HEK293 (cell line): ENCODE measurements around the gene LCAT.

ENCODE experiments used
- FEZF1 ChIP-seq: fragments of 450-650 bp; formaldehyde crosslinking; IDR thresholded peaks from 2 replicates; pipeline ENCODE4 v1.5.1; 2016; ENCODE audit warnings: missing biosample characterization, missing genetic modification characterization
- GLI2 ChIP-seq: fragments of 450-650 bp; formaldehyde crosslinking; IDR thresholded peaks from 2 replicates; pipeline ENCODE4; 2017; ENCODE audit warnings: missing biosample characterization, missing genetic modification characterization, low read depth, borderline replicate concordance
- GLIS2 ChIP-seq: fragments of 450-650 bp; formaldehyde crosslinking; IDR thresholded peaks from 2 replicates; pipeline ENCODE4 v1.5.1; 2016; ENCODE audit warnings: missing biosample characterization, missing genetic modification characterization
- KLF8 ChIP-seq: fragments of 450-650 bp; formaldehyde crosslinking; IDR thresholded peaks from 2 replicates; pipeline ENCODE4 v1.5.1; 2016; ENCODE audit warnings: missing biosample characterization, missing genetic modification characterization
- OVOL3 ChIP-seq: fragments of 450-650 bp; formaldehyde crosslinking; IDR thresholded peaks from 2 replicates; pipeline ENCODE4 v1.5.1; 2016; ENCODE audit warnings: missing biosample characterization, missing genetic modification characterization
- PATZ1 ChIP-seq: fragments of 450-650 bp; formaldehyde crosslinking; IDR thresholded peaks from 2 replicates; pipeline ENCODE4 v1.5.1; 2016; ENCODE audit warnings: missing biosample characterization, missing genetic modification characterization
- PRDM1 ChIP-seq: fragments of 450-650 bp; formaldehyde crosslinking; IDR thresholded peaks from 2 replicates; pipeline ENCODE4; 2016; ENCODE audit warnings: missing biosample characterization, missing genetic modification characterization
- PRDM10 ChIP-seq: fragments of 450-650 bp; formaldehyde crosslinking; IDR thresholded peaks from 2 replicates; pipeline ENCODE4 v1.5.1; 2016; ENCODE audit warnings: missing biosample characterization, missing genetic modification characterization
- PRDM4 ChIP-seq: fragments of 450-650 bp; formaldehyde crosslinking; IDR thresholded peaks from 2 replicates; pipeline ENCODE4 v1.5.1; 2017; ENCODE audit warnings: missing biosample characterization, missing genetic modification characterization
- SCRT2 ChIP-seq: fragments of 450-650 bp; formaldehyde crosslinking; IDR thresholded peaks from 2 replicates; pipeline ENCODE4 v1.5.1; 2016; ENCODE audit warnings: missing biosample characterization, missing genetic modification characterization
- TCF7L2 ChIP-seq: IDR thresholded peaks from 2 replicates; pipeline ENCODE4 v1.6.1; 2011; ENCODE audit warnings: low read depth, mild to moderate bottlenecking, inconsistent platforms, low read length, moderate library complexity, borderline replicate concordance
- ZBTB48 ChIP-seq: fragments of 450-650 bp; formaldehyde crosslinking; IDR thresholded peaks from 2 replicates; pipeline ENCODE4 v1.5.1; 2016; ENCODE audit warnings: missing biosample characterization, missing genetic modification characterization
- ZBTB49 ChIP-seq: fragments of 450-650 bp; formaldehyde crosslinking; IDR thresholded peaks from 2 replicates; pipeline ENCODE4 v1.5.1; 2016; ENCODE audit warnings: missing biosample characterization, missing genetic modification characterization, low read depth
- ZBTB6 ChIP-seq: fragments of 450-650 bp; formaldehyde crosslinking; IDR thresholded peaks from 2 replicates; pipeline ENCODE4 v1.5.1; 2017; ENCODE audit warnings: missing biosample characterization, missing genetic modification characterization
- ZBTB8A ChIP-seq: fragments of 450-650 bp; formaldehyde crosslinking; IDR thresholded peaks from 2 replicates; pipeline ENCODE4 v1.5.1; 2016; ENCODE audit warnings: missing biosample characterization, missing genetic modification characterization
- ZFP41 ChIP-seq: fragments of 450-650 bp; formaldehyde crosslinking; IDR thresholded peaks from 2 replicates; pipeline ENCODE4 v1.5.1; 2016; ENCODE audit warnings: missing biosample characterization, missing genetic modification characterization, borderline replicate concordance
- ZNF174 ChIP-seq: fragments of 450-650 bp; formaldehyde crosslinking; IDR thresholded peaks from 2 replicates; pipeline ENCODE4 v1.5.0; 2017; ENCODE audit warnings: missing biosample characterization, mild to moderate bottlenecking, missing genetic modification characterization
- ZNF366 ChIP-seq: fragments of 450-650 bp; formaldehyde crosslinking; conservative IDR thresholded peaks from 2 replicates; pipeline ENCODE4 v1.5.1; 2016; ENCODE audit warnings: missing biosample characterization, missing genetic modification characterization
- ZNF37A ChIP-seq: fragments of 450-650 bp; IDR thresholded peaks from 2 replicates; pipeline ENCODE4 v1.5.1; 2018; ENCODE audit warnings: missing biosample characterization, missing genetic modification characterization
- ZNF404 ChIP-seq: fragments of 450-650 bp; formaldehyde crosslinking; IDR thresholded peaks from 2 replicates; pipeline ENCODE4 v1.5.1; 2017; ENCODE audit warnings: missing biosample characterization, missing genetic modification characterization
- ZNF426 ChIP-seq: fragments of 450-650 bp; formaldehyde crosslinking; IDR thresholded peaks from 2 replicates; pipeline ENCODE4 v1.5.1; 2017; ENCODE audit warnings: missing biosample characterization, missing genetic modification characterization, mild to moderate bottlenecking, inconsistent platforms, moderate library complexity
- ZNF664 ChIP-seq: fragments of 450-650 bp; formaldehyde crosslinking; IDR thresholded peaks from 2 replicates; pipeline ENCODE4 v1.5.1; 2016; ENCODE audit warnings: missing biosample characterization, missing genetic modification characterization
- ZSCAN30 ChIP-seq: fragments of 450-650 bp; IDR thresholded peaks from 2 replicates; pipeline ENCODE4 v1.5.1; 2018; ENCODE audit warnings: missing biosample characterization, mild to moderate bottlenecking, missing genetic modification characterization, moderate library complexity

The LCAT gene

GRCh38 chr16:67928561-67929364 is 15.2 kb downstream of the LCAT start (continued):
- no peak for TF ChIP-seq GLIS2
- no peak for TF ChIP-seq ZNF404 (tag by site-specific recombination)
- no peak for TF ChIP-seq ZBTB48 (tag by site-specific recombination)
- TF ChIP-seq ZBTB8A (tag by site-specific recombination) = no peak
- no peak for TF ChIP-seq ZNF426 (tag by site-specific recombination)
- no peak for TF ChIP-seq PRDM10
- no peak for TF ChIP-seq ZNF37A (tag by site-specific recombination)
- TF ChIP-seq ZNF664 (tag by site-specific recombination) = no peak
- TF ChIP-seq ZNF366 (tag by site-specific recombination) = no peak
- TF ChIP-seq FEZF1 = no peak
- TF ChIP-seq ZFP41 = no peak
- no peak for TF ChIP-seq PRDM1
- no peak for TF ChIP-seq TCF7L2
- no peak for TF ChIP-seq ZNF174 (tag by site-specific recombination)
- TF ChIP-seq ZBTB49 = no peak
- no peak for TF ChIP-seq GLI2 (tag by site-specific recombination)
- peak; percentile 37; the same call in 1 of the 2 replicates for TF ChIP-seq KLF8 (tag by site-specific recombination)
- no peak for TF ChIP-seq PATZ1 (tag by site-specific recombination)
- no peak for TF ChIP-seq ZBTB6 (tag by site-specific recombination)
- TF ChIP-seq PRDM4 (tag by site-specific recombination) = no peak
- TF ChIP-seq SCRT2 (tag by site-specific recombination) = peak; percentile 94
- 0 out of 2 replicates have a peak, but pooled peaks have one; percentile 38 for TF ChIP-seq ZSCAN30 (tag by site-specific recombination)
- no peak for TF ChIP-seq OVOL3 (tag by site-specific recombination)
